Activated T-helper 2 cell treated with anti-CD3 and anti-CD28 coated beads, Interferon-gamma antibody, Interleukin-2, Interleukin-4, amounts not matched to agents 10 μg/mL and 5 μg/mL and 100 μg/mL, durations not matched to agents 14 hours and 24 hours and 36 hours (primary cell): ENCODE measurements around the gene COG3. TPM values are rescaled to one million over a fixed set of nuclear protein-coding genes. Genes with fewer than 3 reads are reported as not detected.

Source experiments
- DNase-seq: peaks from one replicate; pipeline ENCODE4 v3.0.0; 2021; ENCODE audit warnings: low spot score
- H3K27ac Mint-ChIP-seq: one replicate; pipeline ENCODE4 v1.8.0; 2021; ENCODE audit warnings: mixed read lengths
- H3K27me3 Mint-ChIP-seq: one replicate; pipeline ENCODE4 v1.8.0; 2021; ENCODE audit warnings: low read depth, mixed read lengths
- H3K36me3 Mint-ChIP-seq: one replicate; pipeline ENCODE4 v1.8.0; 2021; ENCODE audit warnings: low read depth, mixed read lengths
- H3K4me1 Mint-ChIP-seq: one replicate; pipeline ENCODE4 v1.8.0; 2021; ENCODE audit warnings: low read depth, mixed read lengths
- H3K4me3 Mint-ChIP-seq: one replicate; pipeline ENCODE4 v1.8.0; 2021; ENCODE audit warnings: low read depth, mild to moderate bottlenecking, moderate library complexity, mixed read lengths
- H3K9me3 Mint-ChIP-seq: one replicate; pipeline ENCODE4 v1.8.0; 2021; ENCODE audit warnings: mixed read lengths
- intact Hi-C: fragments of 100-400 bp; cut with micrococcal nuclease; formaldehyde crosslinking; loops from one replicate; pipeline ENCODE4 v1.15.1; 2023
- total RNA-seq: library from RNA; stranded (reverse); gene quantifications from 2 replicates; pipeline ENCODE4 v1.2.3, GENCODE V29; 2022

Gene COG3
- total RNA-seq, 1 donor from 2014 or later: 21.3 TPM

DNA sequence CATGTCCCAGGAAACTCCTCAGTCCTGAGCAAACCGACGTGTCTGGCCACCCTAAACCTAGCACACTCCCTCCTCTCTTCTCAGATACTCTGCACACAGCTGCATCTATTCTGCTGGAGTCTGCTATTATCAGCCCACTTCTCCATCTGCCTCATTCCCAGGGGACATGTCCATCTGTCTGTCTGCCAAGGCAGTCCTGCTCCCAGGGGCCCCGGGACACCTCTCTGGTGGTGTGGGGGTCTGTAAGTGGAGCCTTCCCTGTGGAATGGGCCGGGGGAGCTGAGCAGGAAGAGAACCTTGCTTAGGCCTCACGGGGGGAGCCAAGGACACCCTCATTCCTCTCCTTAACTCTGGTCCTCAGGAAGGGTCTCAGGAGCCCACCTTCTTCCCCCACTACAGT, 78.1 kb downstream of the COG3 start:
- Mint-ChIP-seq H3K27ac (no peak overlapping the region), H3K36me3 (no peaks in the 10 kb centered on the region), H3K9me3 (no peaks in the 10 kb centered on the region), H3K4me3 (no peak overlapping the region), H3K27me3 (peaks cover 3% of the 10 kb centered on the region), H3K4me1 (no peaks in the 10 kb centered on the region)
- intact Hi-C loops: no loop called here
- DNase-seq: no peak

DNA sequence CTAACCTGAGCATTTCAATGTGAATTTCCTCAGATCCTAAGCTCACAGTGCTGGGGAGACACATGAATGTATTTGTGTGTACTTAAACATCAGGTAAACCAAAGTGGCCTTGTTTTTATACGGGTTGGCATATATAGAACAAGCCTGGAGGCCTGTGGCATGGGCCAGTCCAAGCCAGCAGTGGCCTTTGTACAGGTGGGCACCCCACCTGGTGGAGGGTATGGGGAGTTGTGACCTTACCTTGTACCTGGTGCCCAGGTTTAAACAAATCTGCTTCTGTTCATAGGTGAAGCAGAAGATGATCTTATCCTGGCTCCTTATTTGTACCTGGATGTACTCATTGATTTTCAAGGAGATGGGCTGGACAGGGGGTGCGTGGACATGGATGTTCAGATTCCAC, 79.8 kb downstream of the COG3 start:
- Mint-ChIP-seq H3K4me1 (no peaks in the 10 kb centered on the region), H3K36me3 (no peaks in the 10 kb centered on the region), H3K9me3 (no peaks in the 10 kb centered on the region), H3K4me3 (no peak overlapping the region), H3K27ac (no peak overlapping the region), H3K27me3 (peaks cover 7% of the 10 kb centered on the region)
- DNase-seq: no peak
- intact Hi-C loops: no loop called here

DNA sequence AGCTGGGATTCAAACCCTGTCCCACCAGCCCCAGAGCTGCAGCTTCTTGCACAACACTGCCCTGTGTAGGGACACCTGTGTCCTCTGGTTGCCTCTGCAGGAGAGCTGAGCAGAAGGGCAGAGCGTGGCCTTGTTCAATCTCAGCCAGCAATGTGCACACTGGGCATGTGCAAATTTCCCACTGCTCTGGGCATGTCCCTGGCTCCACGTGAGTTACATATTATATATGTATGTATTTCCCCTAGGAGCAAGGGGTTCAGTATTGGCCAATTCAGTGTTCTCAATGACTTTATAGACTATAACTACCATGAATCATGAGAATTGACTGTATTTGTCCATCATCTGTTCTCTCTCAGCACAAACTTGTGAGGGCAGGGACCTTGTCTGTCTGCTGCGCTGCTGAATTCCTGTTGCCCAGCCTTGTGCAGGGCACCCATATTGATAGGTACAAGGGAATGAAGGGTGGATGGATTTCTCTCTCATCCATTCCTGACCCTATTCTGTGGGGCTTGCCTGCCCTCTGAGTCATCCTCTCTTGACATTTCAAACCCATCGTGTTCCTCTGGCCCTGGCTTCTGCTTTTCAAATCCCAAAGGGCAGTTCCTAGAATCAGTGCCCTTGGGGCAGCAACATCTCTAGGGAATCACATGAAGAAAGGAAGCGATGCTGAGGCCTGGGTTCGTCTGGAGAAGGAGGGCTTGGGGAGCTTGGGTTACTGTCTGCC, 81.1 kb downstream of the COG3 start:
- H3K27me3 Mint-ChIP-seq: peaks cover 13% of the 10 kb centered on the region
- H3K9me3 Mint-ChIP-seq: no peaks in the 10 kb centered on the region

GRCh38 chr13:45546410-45546765, 81.6 kb downstream of the COG3 start:
- no peak for DNase-seq
- H3K36me3 Mint-ChIP-seq: no peaks in the 10 kb centered on the region
- no peaks in the 10 kb centered on the region for H3K4me1 Mint-ChIP-seq
- intact Hi-C loops: no loop called here
- H3K27ac Mint-ChIP-seq: no peak overlapping the region
- no peak overlapping the region for H3K4me3 Mint-ChIP-seq
- peaks cover 16% of the 10 kb centered on the region for H3K27me3 Mint-ChIP-seq
- no peaks in the 10 kb centered on the region for H3K9me3 Mint-ChIP-seq

More for the DNA sequence above, 81.1 kb downstream of the COG3 start:
- no peaks in the 10 kb centered on the region for H3K36me3 Mint-ChIP-seq
- H3K4me3 Mint-ChIP-seq: no peak overlapping the region
- no peak overlapping the region for H3K27ac Mint-ChIP-seq
- intact Hi-C loops: no loop called here
- H3K4me1 Mint-ChIP-seq: no peaks in the 10 kb centered on the region
- no peak for DNase-seq

DNA sequence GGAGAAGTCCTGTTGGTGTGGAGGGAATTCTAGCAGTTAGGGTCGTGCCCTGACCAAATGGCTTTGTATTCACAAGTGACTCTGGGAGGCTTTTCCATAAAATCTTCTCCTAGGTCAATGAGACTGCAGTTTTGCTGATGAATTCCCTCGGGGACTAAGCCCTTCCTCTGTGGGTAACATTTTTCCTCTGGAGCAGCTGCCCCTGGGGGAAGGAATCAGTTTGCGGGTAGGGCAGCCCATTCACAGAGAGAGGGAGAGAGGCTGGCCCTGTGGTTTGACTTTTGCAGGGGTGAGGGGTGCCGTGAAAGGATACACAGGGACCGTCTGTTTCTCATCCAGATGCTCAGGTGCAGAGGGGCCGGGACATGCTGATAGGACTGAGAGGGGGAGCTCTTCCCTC, 83.5 kb downstream of the COG3 start:
- intact Hi-C loops: no loop called here
- H3K36me3 Mint-ChIP-seq: no peaks in the 10 kb centered on the region
- no peak overlapping the region for H3K4me3 Mint-ChIP-seq
- no peak for DNase-seq
- H3K27ac Mint-ChIP-seq: no peak overlapping the region
- peaks cover 19% of the 10 kb centered on the region for H3K27me3 Mint-ChIP-seq
- H3K9me3 Mint-ChIP-seq: no peaks in the 10 kb centered on the region
- no peaks in the 10 kb centered on the region for H3K4me1 Mint-ChIP-seq

DNA sequence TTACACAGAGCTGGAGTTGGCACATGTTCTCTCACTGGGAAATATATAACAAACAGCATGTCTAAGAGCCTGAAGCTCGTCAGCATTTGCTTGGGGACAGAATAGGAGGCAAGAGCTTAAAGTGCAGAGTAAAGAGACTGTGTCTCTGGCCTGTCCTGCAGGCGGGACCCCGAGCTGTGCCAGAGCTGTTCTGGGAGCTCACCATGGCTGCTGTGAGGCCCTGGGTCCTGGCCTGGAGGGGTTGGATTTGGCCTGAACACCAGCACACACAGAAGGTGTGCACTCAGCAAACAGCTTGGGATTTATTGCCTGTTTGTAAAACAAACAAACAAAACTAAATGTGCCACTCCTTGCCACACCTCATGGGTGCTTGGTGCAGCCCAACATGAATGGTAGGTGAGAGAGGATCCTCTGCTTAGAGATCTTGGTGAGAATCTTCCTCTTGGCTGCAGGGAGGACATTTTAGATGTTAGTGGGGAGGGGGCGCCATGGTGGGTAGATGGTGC, 89.9 kb downstream of the COG3 start:
- H3K4me1 Mint-ChIP-seq: peaks cover 2% of the 10 kb centered on the region
- no peak overlapping the region for H3K4me3 Mint-ChIP-seq
- no peak overlapping the region for H3K27ac Mint-ChIP-seq
- DNase-seq: no peak
- H3K9me3 Mint-ChIP-seq: no peaks in the 10 kb centered on the region
- H3K27me3 Mint-ChIP-seq: peaks cover 22% of the 10 kb centered on the region
- intact Hi-C loops: no loop called here
- H3K36me3 Mint-ChIP-seq: no peaks in the 10 kb centered on the region

- no peak for DNase-seq
- Mint-ChIP-seq H3K36me3 (no peaks in the 10 kb centered on the region), H3K4me1 (peaks cover 1% of the 10 kb centered on the region), H3K27ac (no peak overlapping the region), H3K27me3 (peaks cover 2% of the 10 kb centered on the region), H3K9me3 (no peaks in the 10 kb centered on the region), H3K4me3 (no peak overlapping the region)
- intact Hi-C loops: no loop called here
Observed at GRCh38 chr13:45564133-45564776, 99.5 kb downstream of the COG3 start.

GRCh38 chr13:45565331-45565730, 100.6 kb downstream of the COG3 start:
- Mint-ChIP-seq H3K4me3 (no peak overlapping the region), H3K27me3 (no peaks in the 10 kb centered on the region), H3K27ac (no peak overlapping the region), H3K9me3 (no peaks in the 10 kb centered on the region), H3K4me1 (no peaks in the 10 kb centered on the region), H3K36me3 (no peaks in the 10 kb centered on the region)
- DNase-seq: no peak
- intact Hi-C loops: no loop called here

DNA sequence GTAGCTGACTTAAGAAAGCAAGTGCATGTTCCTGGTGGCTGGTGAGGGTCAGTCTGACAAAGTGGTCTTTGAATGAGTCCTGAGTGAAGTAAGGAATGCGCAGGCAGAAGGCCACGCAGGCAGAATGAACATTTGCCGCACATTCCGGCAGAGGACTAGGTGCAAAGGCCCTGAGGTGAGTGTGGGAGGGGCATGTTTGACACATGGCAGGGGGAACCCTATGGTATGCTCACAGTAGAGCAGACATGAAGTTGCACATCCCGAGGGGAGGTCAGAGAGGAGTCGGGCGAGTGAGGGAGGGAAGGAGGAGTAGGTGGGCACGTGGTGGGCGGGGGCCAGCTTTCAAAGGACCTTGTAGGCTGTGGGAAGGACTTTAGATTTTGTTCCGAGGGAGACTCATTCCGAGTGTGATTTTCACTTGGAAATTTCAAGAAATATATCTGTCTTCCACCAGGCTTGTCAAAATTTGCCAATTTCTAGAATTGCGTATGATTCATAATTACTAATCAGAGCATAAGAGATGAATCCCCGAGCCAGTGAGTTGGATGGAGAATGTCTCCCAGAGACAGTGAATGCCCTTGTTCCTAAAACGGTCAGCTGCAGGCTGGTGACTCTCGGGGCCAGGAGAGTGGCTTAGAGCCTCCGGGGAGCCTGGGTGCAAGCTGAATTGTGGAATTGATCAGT, 110.5 kb downstream of the COG3 start:
- Mint-ChIP-seq H3K27me3 (peaks cover 14% of the 10 kb centered on the region), H3K27ac (no peak overlapping the region), H3K4me1 (no peaks in the 10 kb centered on the region), H3K4me3 (no peak overlapping the region), H3K9me3 (no peaks in the 10 kb centered on the region), H3K36me3 (no peaks in the 10 kb centered on the region)
- intact Hi-C loops: no loop called here
- DNase-seq: no peak

GRCh38 chr13:45575830-45576180, 111.1 kb downstream of the COG3 start:
- H3K27me3 Mint-ChIP-seq: peaks cover 14% of the 10 kb centered on the region
- H3K9me3 Mint-ChIP-seq: no peaks in the 10 kb centered on the region
- DNase-seq: no peak
- intact Hi-C loops: no loop called here
- no peak overlapping the region for H3K27ac Mint-ChIP-seq
- H3K4me1 Mint-ChIP-seq: no peaks in the 10 kb centered on the region
- H3K4me3 Mint-ChIP-seq: no peak overlapping the region
- no peaks in the 10 kb centered on the region for H3K36me3 Mint-ChIP-seq

DNA sequence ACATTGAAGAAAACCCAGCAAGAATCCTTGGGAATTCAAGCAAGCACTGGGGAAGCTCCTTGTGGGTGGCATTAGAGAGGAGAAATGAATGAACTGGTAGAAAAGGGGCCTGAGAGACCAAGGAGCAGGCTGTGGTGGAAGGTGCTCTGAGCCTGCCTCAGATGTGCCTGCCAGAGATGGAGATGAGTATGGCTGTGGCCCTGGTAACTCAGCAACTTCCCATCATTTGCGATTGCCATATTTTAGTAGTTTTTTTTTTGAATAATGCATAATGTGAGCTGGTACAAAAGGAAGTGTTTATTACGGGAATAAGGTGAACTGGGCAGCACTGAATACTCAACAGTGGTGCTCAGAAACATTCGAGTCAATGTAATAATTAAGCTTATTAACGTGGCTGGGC, 111.7 kb downstream of the COG3 start:
- Mint-ChIP-seq H3K27ac (no peak overlapping the region), H3K4me1 (no peaks in the 10 kb centered on the region), H3K27me3 (peaks cover 13% of the 10 kb centered on the region), H3K36me3 (no peaks in the 10 kb centered on the region), H3K9me3 (no peaks in the 10 kb centered on the region), H3K4me3 (no peak overlapping the region)
- intact Hi-C loops: no loop called here
- no peak for DNase-seq

GRCh38 chr13:45582408-45583076, 117.8 kb downstream of the COG3 start:
- Mint-ChIP-seq H3K9me3 (no peaks in the 10 kb centered on the region), H3K27me3 (peaks cover 8% of the 10 kb centered on the region), H3K4me1 (no peaks in the 10 kb centered on the region), H3K27ac (no peak overlapping the region), H3K36me3 (no peaks in the 10 kb centered on the region), H3K4me3 (no peak overlapping the region)
- no peak for DNase-seq
- intact Hi-C loops: no loop called here

DNA sequence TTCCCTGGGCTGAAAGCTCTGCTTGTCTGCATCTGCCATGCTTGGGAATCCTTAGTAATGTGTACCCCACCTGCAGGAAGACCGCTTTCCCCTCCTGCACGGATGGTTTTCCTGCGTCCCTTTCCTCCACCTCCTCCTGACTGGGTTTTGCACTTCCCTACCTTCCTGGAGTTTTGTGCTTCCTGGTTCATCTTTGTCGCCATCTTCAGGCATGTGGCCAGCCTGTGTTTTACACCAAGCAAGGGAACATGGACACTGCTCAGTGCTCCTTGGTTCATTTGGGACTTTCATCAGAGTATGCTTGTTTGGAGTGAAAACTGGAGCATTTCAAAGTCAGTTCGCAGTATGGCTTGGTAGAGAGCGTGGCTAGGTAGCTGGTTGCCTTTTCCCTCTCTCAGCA, 120.1 kb downstream of the COG3 start:
- peaks cover 1% of the 10 kb centered on the region for H3K27me3 Mint-ChIP-seq
- no peak for DNase-seq
- H3K4me3 Mint-ChIP-seq: no peak overlapping the region
- H3K27ac Mint-ChIP-seq: no peak overlapping the region
- no peaks in the 10 kb centered on the region for H3K9me3 Mint-ChIP-seq
- no peaks in the 10 kb centered on the region for H3K36me3 Mint-ChIP-seq
- intact Hi-C loops: no loop called here
- no peaks in the 10 kb centered on the region for H3K4me1 Mint-ChIP-seq
